ENCODE measurements around the gene S100A11. TPM values are rescaled to one million over a fixed set of nuclear protein-coding genes. Genes with fewer than 3 reads are reported as not detected.
A peak's percentile ranks its signal among the peaks of the same experiment; 100 is the strongest.

Gene S100A11
- polyA plus RNA-seq, 1 experiment, result 1,269 TPM

DNA sequence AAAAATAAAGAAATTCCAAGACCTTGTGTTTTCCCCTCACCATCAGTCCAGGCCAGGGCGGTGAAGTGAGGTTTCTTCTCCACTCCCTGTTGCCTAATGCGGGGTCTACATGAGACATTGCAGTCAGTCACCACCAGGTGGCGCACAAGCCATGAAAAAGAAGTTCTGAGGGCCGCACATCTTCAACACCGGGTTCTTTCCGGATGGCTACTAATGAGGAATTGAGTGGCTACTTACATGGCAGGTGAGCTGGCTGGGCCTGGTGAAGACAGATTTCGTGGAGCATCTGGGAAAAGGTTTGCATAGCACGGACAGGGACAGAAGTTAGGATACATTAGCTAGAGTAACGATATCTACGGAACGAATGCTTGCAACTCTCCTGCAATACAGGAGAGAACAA is 15.8 kb upstream of the S100A11 start:
- DNase-seq (ENCODE audit: low read depth), result no peak
- Histone ChIP-seq H3K36me3 (ENCODE audit: control insufficient read depth, insufficient read depth, low read length) (no peaks in the 10 kb centered on the region), H3K27me3 (ENCODE audit: control insufficient read depth, insufficient read depth, low read length) (peaks cover 11% of the 10 kb centered on the region), H3K4me3 (ENCODE audit: low read depth, low read length) (no peak overlapping the region)
- CTCF ChIA-PET, result interaction anchor here (0.6 to 6.5 kb wide), 24 partner anchors 8 to 405 kb away, joined by 3 to 69 read pairs (median 4); no protein-coding TSS in a partner anchor
- TF ChIP-seq, protein P1, sequence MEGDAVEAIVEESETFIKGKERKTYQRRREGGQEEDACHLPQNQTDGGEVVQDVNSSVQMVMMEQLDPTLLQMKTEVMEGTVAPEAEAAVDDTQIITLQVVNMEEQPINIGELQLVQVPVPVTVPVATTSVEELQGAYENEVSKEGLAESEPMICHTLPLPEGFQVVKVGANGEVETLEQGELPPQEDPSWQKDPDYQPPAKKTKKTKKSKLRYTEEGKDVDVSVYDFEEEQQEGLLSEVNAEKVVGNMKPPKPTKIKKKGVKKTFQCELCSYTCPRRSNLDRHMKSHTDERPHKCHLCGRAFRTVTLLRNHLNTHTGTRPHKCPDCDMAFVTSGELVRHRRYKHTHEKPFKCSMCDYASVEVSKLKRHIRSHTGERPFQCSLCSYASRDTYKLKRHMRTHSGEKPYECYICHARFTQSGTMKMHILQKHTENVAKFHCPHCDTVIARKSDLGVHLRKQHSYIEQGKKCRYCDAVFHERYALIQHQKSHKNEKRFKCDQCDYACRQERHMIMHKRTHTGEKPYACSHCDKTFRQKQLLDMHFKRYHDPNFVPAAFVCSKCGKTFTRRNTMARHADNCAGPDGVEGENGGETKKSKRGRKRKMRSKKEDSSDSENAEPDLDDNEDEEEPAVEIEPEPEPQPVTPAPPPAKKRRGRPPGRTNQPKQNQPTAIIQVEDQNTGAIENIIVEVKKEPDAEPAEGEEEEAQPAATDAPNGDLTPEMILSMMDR (IDR thresholded peaks at IDR 0.05; ENCODE audit: insufficient read depth, low read depth, low read length), result peak; percentile 90
- POLR2A ChIA-PET, result no interaction called here

DNA sequence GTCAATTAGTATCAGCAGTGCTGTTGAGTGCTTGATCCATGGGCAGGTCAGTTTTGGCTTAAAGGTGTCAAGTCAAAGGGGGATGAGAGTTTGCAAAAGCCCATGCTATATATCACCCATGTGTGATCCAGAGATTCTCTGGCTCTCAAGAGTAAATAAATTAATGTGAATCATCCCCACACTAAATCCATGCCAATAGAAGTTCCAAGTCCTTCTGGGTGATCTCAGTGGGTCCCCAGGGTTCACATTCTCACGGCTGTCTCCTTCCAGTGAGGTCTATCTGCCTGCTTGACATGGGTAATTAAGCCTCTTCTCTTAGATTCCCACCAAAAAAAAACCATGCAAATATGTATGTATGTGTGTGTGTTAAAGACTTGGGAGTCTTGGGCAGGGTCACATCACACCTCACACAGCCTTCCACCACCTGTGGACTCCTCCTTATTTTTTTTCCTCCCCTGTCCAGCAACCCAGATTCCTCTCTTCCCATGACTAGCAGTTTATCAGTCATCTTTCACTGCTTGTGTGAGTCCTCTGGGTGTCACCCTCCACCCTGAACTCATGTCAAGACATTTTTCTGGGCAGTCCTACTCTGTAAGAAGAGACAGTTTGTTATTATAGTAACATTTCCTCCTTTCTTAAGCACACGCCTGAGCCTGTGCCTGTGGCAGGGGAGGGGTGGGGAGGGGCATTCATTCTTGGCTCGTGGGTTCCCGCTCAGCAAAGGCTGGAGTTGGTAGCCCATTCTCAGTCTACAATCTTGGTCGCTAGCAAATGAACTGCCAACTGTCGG is 14.3 kb upstream of the S100A11 start:
- CTCF ChIA-PET, result interaction anchor here (0.5 to 7.2 kb wide), 8 partner anchors 9 to 408 kb away, joined by 3 to 68 read pairs (median 4); partner anchors contain the start of gene S100A11
- no peaks in the 10 kb centered on the region for H3K36me3 ChIP-seq (ENCODE audit: control insufficient read depth, insufficient read depth, low read length)
- POLR2A ChIA-PET, result no interaction called here
- peaks cover 11% of the 10 kb centered on the region for H3K27me3 ChIP-seq (ENCODE audit: control insufficient read depth, insufficient read depth, low read length)
- TF ChIP-seq, protein P1 (IDR thresholded peaks at IDR 0.05; ENCODE audit: insufficient read depth, low read depth, low read length), result no peak
- H3K4me3 ChIP-seq (ENCODE audit: low read depth, low read length), result no peak overlapping the region
- no peak for DNase-seq (ENCODE audit: low read depth)

DNA sequence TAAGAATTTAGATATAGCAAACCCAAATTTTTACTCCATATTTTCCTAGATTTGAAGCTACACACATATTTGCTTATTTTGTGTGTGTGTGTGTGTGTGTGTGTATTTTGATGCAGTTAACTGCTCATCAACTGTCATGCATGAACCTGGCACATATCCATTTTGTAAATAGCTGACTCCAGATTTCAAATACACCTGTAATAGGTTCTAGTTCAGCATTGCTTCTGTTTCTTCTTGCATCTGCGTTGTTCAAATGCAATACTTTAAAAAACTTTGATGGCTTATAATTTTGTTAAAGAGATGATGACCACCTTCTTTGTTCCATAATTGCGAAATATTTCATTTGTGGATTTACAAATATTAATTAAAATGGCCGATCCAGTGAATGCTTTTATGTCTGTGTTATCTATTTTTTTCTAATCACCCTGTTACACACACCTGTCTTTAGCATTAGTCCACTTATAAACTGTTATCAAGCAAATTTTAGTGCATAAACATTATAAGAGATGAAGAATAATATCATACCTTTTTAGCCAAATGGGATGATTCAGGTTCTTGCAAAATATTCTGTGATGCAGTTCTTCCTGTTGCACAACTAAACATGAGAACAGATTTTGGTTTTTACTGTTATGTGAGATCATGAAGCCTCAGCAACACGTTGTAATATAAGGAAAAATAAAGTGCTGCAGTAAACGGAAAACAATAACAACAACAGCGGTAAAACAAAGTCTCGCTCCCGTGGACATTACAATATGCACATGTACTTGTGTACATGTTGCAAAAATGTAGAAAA is 12.7 kb upstream of the S100A11 start:
- Histone ChIP-seq H3K4me3 (ENCODE audit: low read depth, low read length) (no peak overlapping the region), H3K36me3 (ENCODE audit: control insufficient read depth, insufficient read depth, low read length) (no peaks in the 10 kb centered on the region), H3K27me3 (ENCODE audit: control insufficient read depth, insufficient read depth, low read length) (peaks cover 8% of the 10 kb centered on the region)
- TF ChIP-seq, protein P1 (IDR thresholded peaks at IDR 0.05; ENCODE audit: insufficient read depth, low read depth, low read length), result no peak
- no peak for DNase-seq (ENCODE audit: low read depth)
- POLR2A ChIA-PET, result no interaction called here
- CTCF ChIA-PET, result interaction anchor here (0.6 to 7.2 kb wide), 7 partner anchors 11 to 431 kb away, joined by 3 to 68 read pairs (median 4); partner anchors contain the start of gene S100A11

DNA sequence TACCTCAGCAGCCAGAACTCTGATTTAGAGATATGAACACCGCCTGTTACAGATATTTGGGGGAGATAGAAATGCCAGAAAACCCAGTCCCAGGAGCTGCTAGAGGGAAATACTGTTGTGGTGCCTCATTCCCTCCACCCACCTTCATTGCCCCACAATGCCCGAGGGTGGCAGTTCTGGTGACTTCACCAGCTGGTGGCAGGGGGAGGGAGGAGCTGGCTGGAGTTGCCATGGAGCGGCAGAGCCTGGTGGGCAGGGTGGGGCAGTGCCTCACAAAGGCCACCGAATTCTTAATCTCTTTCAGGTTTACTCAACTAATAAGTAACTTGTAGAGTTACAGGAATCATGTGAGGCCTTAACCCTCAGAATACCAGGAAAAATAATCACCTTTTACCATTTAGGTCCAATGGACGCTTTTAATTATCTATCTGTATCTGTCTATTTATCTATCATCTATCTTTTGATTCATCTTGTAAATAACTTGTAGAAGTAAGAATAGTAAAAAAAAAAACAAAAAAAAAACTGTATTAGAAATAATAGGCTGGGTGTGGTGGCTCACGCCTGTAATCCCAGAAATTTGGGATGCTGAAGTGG is 11.7 kb upstream of the S100A11 start:
- TF ChIP-seq, protein P1 (IDR thresholded peaks at IDR 0.05; ENCODE audit: insufficient read depth, low read depth, low read length), result no peak
- ChIA-PET POLR2A (interaction anchor here (2.0 kb wide), 1 partner anchor 12 kb away, joined by 12 read pairs; the partner anchor contains the start of gene S100A11), CTCF (interaction anchor here (0.7 to 7.2 kb wide), 9 partner anchors 11 to 410 kb away, joined by 3 to 68 read pairs (median 5); partner anchors contain the start of gene S100A11)
- no peaks in the 10 kb centered on the region for H3K36me3 ChIP-seq (ENCODE audit: control insufficient read depth, insufficient read depth, low read length)
- no peak for DNase-seq (ENCODE audit: low read depth)
- H3K27me3 ChIP-seq (ENCODE audit: control insufficient read depth, insufficient read depth, low read length), result peaks cover 7% of the 10 kb centered on the region
- peak overlapping the region; percentile 13; the same call in 1 of the 2 replicates for H3K4me3 ChIP-seq (ENCODE audit: low read depth, low read length)

Measured in BJ (cell line).